ACHN (cell line): ENCODE measurements around the gene CHN2.

Experiments used
- DNase-seq: peaks from one replicate; pipeline ENCODE4 v3.0.0-alpha.2; 2015
- in situ Hi-C: cut with HindIII; loops from 2 replicates; pipeline ENCODE4 v1.10.0; 2017; ENCODE audit warnings: low sequenced_read_pairs, low pct_ligation_motif_present, low pct_unique_long_range_greater_than_20kb

CHN2 gene

GRCh38 chr7:29315892-29316270 is 121.3 kb downstream of the CHN2 start:
- in situ Hi-C loops: no loop called here
- DNase-seq: no peak

- no peak for DNase-seq
- in situ Hi-C loops: no loop called here
Observed at GRCh38 chr7:29316926-29317325, 122.4 kb downstream of the CHN2 start.

- in situ Hi-C loops: no loop called here
Observed at GRCh38 chr7:29318853-29319718, 124.5 kb downstream of the CHN2 start.

GRCh38 chr7:29319719-29320521 is 125.3 kb downstream of the CHN2 start:
- no peak for DNase-seq
- in situ Hi-C loops: no loop called here

More at GRCh38 chr7:29318853-29319718, 124.5 kb downstream of the CHN2 start:
- no peak for DNase-seq

GRCh38 chr7:29320577-29320976 is 126.0 kb downstream of the CHN2 start:
- DNase-seq: no peak
- in situ Hi-C loops: no loop called here

- no peak for DNase-seq
- in situ Hi-C loops: no loop called here
Observed at GRCh38 chr7:29322023-29322712, 127.6 kb downstream of the CHN2 start.

- in situ Hi-C loops: no loop called here
- no peak for DNase-seq
Observed at GRCh38 chr7:29325476-29325875, 130.9 kb downstream of the CHN2 start.

GRCh38 chr7:29326864-29327263 is 132.3 kb downstream of the CHN2 start:
- in situ Hi-C loops: no loop called here
- no peak for DNase-seq

- in situ Hi-C loops: no loop called here
- DNase-seq: no peak
Observed at GRCh38 chr7:29327455-29327854, 132.9 kb downstream of the CHN2 start.

- in situ Hi-C loops: no loop called here
- DNase-seq: no peak
Observed at GRCh38 chr7:29328045-29328444, 133.5 kb downstream of the CHN2 start.

- DNase-seq: no peak
- in situ Hi-C loops: no loop called here
Observed at GRCh38 chr7:29328811-29329210, 134.2 kb downstream of the CHN2 start.

- in situ Hi-C loops: no loop called here
- DNase-seq: no peak
Observed at GRCh38 chr7:29329686-29330085, 135.1 kb downstream of the CHN2 start.

- DNase-seq: no peak
- in situ Hi-C loops: no loop called here
Observed at GRCh38 chr7:29330136-29330535, 135.6 kb downstream of the CHN2 start.

GRCh38 chr7:29331163-29331562 is 136.6 kb downstream of the CHN2 start:
- in situ Hi-C loops: no loop called here
- DNase-seq: no peak

GRCh38 chr7:29332042-29332811 is 137.7 kb downstream of the CHN2 start:
- in situ Hi-C loops: no loop called here
- DNase-seq: no peak

GRCh38 chr7:29332875-29333855 is 138.6 kb downstream of the CHN2 start:
- no peak for DNase-seq
- in situ Hi-C loops: no loop called here
